Peyer's patch (tissue), 4 donors: Measurements from ENCODE around the gene KMT2B. TPM values are rescaled to one million over a fixed set of nuclear protein-coding genes. Genes with fewer than 3 reads are reported as not detected.
"Not testable (repeated sequence)": the region's sequence is repeated elsewhere in the genome, so short reads cannot be mapped to it uniquely, and the experiment has no call there.

Source experiments
- DNase-seq, 3 donors: peaks; one replicate each; pipeline ENCODE4 v3.0.0-alpha.2; 2017 to 2019
- H3K27ac ChIP-seq, 4 donors: fragments of 200-600 bp; sonication (generic); one replicate each; pipeline ENCODE4 v1.5.1; 2016 to 2019
- H3K27me3 ChIP-seq, 2 donors: fragments of 200-600 bp; sonication (generic); one replicate each; pipeline ENCODE4 v1.5.1; 2019
- H3K36me3 ChIP-seq, 3 donors: fragments of 200-600 bp; sonication (generic); one replicate each; pipeline ENCODE4 v1.5.1; 2016 to 2019
- H3K4me1 ChIP-seq, 4 donors: fragments of 200-600 bp; sonication (generic); one replicate each; pipeline ENCODE4 v1.5.1; 2016 to 2019
- H3K4me3 ChIP-seq, 4 donors: fragments of 200-600 bp; sonication (generic); 1 replicate in 3 of 4; 2 replicates in 1 of 4; pipeline ENCODE4 v1.5.1; 2016 to 2019; ENCODE audit warnings: mild to moderate bottlenecking in 1 of 4
- H3K9me3 ChIP-seq, 4 donors: fragments of 200-600 bp; sonication (generic); one replicate each; pipeline ENCODE4 v1.5.1; 2016 to 2019; ENCODE audit warnings: mild to moderate bottlenecking in 1 of 4
- POLR2A ChIP-seq, 2 donors: fragments of 450-650 bp; IDR thresholded peaks; one replicate each; pipeline ENCODE4 v1.5.1; 2017; ENCODE audit warnings: antibody characterized with exemption in 2 of 2, mild to moderate bottlenecking in 2 of 2, moderate library complexity in 2 of 2
- total RNA-seq, 4 donors: library from RNA; depleted of rRNA; stranded (reverse); fragments of >200 nt; gene quantifications; one replicate each; pipeline ENCODE4 v1.1.0, GENCODE V29; 2016
- TF ChIP-seq, protein P1 (sequence below), 6 experiments: fragments of 450-650 bp in 4 of 6; fragments of 200-600 bp in 2 of 6; sonication (generic) in 1 of 6; IDR thresholded peaks; one replicate each; pipeline ENCODE4 v1.5.1; 2017 to 2019; ENCODE audit warnings: antibody characterized with exemption in 6 of 6, mild to moderate bottlenecking in 3 of 6, moderate library complexity in 1 of 6

The KMT2B gene
- total RNA-seq, 4 donors from 2014 or later, result 27.8 to 62.6 (median 41.9) TPM

DNA sequence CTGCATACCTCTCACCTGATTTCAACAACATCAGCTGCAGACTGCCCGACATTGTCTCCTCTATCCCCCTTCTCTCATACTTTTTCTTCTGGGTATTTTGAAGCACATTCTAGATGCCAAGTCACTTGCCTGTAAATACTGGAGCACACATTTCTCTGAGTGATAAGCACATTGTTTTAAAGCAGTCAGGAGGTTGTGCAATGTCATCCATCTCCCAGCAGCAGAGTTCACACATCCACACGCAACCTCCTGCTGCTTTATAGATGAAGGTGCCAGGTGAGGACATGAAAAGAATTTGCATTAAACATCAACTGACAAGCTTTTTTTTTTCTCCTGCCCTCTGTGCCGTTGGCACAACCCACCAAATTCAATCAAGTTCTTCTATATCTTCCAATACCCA lies 46.0 kb upstream of the KMT2B start:
- H3K4me3 ChIP-seq, result no peak overlapping the region
- no peaks in the 10 kb centered on the region for H3K36me3 ChIP-seq
- no peak for TF ChIP-seq POLR2A (IDR thresholded peaks at IDR 0.05)
- H3K9me3 ChIP-seq, result no peaks in the 10 kb centered on the region
- peaks cover 0 to 6% (median 0%) of the 10 kb centered on the region in 4 donors for H3K4me1 ChIP-seq
- no peaks in the 10 kb centered on the region for H3K27me3 ChIP-seq
- H3K27ac ChIP-seq, result no peak overlapping the region
- DNase-seq, result no peak

DNA sequence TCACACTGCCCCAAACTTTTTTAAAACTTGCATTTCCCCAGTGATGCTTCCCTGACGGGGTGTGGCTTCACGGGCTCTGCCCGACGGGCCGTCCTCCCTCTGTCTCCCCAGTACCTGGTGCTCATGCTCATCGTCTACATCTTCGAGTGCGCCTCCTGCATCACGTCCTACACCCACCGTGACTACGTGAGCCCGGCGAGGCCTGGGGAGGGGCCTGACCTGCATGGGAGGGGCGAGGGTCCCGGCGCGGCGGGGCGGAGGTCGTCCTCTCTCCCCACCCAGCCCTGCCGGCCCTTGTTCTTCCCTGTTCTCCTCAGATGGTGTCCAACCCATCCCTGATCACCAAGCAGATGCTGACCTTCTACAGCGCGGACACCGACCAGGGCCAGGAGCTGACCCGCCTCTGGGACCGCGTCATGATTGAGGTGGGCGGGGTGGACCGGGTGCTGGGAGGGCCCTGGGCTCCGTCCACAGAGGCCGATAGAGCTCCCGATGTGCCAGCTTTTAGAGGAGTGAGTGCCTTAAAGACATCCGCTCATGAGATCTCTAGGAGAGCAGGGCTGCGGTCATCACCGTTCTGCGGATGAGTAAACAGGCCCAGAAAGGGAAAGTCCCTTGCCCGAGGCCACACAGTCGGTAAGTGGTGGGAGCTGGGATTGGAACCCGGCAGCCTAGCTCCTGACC lies 44.5 kb upstream of the KMT2B start:
- peak in 1 of 3 donors; percentile 58 for DNase-seq
- Histone ChIP-seq H3K36me3 (no peaks in the 10 kb centered on the region), H3K27ac (no peak overlapping the region), H3K9me3 (no peaks in the 10 kb centered on the region), H3K27me3 (no peaks in the 10 kb centered on the region), H3K4me1 (peaks cover 0 to 6% (median 0%) of the 10 kb centered on the region in 4 donors), H3K4me3 (peak overlapping the region; percentile 17 to 45 (median 32))
- no peak for TF ChIP-seq POLR2A (IDR thresholded peaks at IDR 0.05)
- TF ChIP-seq, protein P1, sequence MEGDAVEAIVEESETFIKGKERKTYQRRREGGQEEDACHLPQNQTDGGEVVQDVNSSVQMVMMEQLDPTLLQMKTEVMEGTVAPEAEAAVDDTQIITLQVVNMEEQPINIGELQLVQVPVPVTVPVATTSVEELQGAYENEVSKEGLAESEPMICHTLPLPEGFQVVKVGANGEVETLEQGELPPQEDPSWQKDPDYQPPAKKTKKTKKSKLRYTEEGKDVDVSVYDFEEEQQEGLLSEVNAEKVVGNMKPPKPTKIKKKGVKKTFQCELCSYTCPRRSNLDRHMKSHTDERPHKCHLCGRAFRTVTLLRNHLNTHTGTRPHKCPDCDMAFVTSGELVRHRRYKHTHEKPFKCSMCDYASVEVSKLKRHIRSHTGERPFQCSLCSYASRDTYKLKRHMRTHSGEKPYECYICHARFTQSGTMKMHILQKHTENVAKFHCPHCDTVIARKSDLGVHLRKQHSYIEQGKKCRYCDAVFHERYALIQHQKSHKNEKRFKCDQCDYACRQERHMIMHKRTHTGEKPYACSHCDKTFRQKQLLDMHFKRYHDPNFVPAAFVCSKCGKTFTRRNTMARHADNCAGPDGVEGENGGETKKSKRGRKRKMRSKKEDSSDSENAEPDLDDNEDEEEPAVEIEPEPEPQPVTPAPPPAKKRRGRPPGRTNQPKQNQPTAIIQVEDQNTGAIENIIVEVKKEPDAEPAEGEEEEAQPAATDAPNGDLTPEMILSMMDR (IDR thresholded peaks at IDR 0.05), result no peak

DNA sequence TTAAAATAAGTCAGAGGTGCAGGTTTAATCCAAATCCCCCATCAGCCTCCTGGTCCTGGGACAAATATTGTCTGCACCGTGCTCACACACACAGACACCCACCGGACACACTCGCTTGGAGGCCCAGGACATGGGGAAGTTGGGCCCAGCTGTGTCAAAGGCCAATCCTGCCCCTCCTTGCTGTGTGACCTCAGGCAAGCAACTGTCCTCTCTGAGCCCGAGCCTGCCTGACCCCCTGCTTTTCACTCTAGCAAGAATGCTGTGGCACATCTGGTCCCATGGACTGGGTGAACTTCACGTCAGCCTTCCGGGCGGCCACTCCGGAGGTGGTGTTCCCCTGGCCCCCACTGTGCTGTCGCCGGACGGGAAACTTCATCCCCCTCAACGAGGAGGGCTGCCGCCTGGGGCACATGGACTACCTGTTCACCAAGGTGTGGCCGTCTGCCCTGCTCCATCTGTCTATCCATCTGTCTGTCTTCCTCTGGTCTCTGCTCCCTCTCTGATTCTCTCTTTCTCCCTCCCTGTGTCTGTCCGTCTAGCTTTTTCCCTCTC lies 42.1 kb upstream of the KMT2B start:
- no peak overlapping the region for H3K27ac ChIP-seq
- H3K4me3 ChIP-seq, result no peak overlapping the region
- H3K27me3 ChIP-seq, result no peaks in the 10 kb centered on the region
- no peaks in the 10 kb centered on the region for H3K36me3 ChIP-seq
- H3K4me1 ChIP-seq, result peaks cover 0 to 6% (median 0%) of the 10 kb centered on the region in 4 donors
- TF ChIP-seq, protein P1 (IDR thresholded peaks at IDR 0.05), result no peak
- TF ChIP-seq POLR2A (IDR thresholded peaks at IDR 0.05), result no peak
- no peaks in the 10 kb centered on the region for H3K9me3 ChIP-seq
- DNase-seq, result no peak

GRCh38 chr19:35689836-35690235 lies 28.0 kb upstream of the KMT2B start:
- Histone ChIP-seq H3K27ac (no peak overlapping the region), H3K4me1 (no peaks in the 10 kb centered on the region), H3K27me3 (no peaks in the 10 kb centered on the region), H3K9me3 (no peaks in the 10 kb centered on the region), H3K4me3 (no peak overlapping the region), H3K36me3 (no peaks in the 10 kb centered on the region)
- no peak for DNase-seq
- TF ChIP-seq, protein P1 (IDR thresholded peaks at IDR 0.05), result no peak
- TF ChIP-seq POLR2A (IDR thresholded peaks at IDR 0.05), result no peak

- not testable (repeated sequence) for H3K4me3 ChIP-seq, H3K9me3 ChIP-seq, DNase-seq, H3K36me3 ChIP-seq, H3K4me1 ChIP-seq, H3K27me3 ChIP-seq, H3K27ac ChIP-seq
Observed at GRCh38 chr19:35691106-35691505, 26.7 kb upstream of the KMT2B start.

GRCh38 chr19:35692010-35692409 lies 25.8 kb upstream of the KMT2B start:
- no peak overlapping the region for H3K4me3 ChIP-seq
- no peak for TF ChIP-seq POLR2A (IDR thresholded peaks at IDR 0.05)
- TF ChIP-seq, protein P1 (IDR thresholded peaks at IDR 0.05), result no peak
- DNase-seq, result no peak
- no peaks in the 10 kb centered on the region for H3K4me1 ChIP-seq
- H3K27me3 ChIP-seq, result no peaks in the 10 kb centered on the region
- H3K27ac ChIP-seq, result no peak overlapping the region
- no peaks in the 10 kb centered on the region for H3K9me3 ChIP-seq
- H3K36me3 ChIP-seq, result no peaks in the 10 kb centered on the region
